Epidermal melanocyte (primary cell): Measurements from ENCODE around the gene WNT7B.

Experiments used
- DNase-seq: peaks from one replicate; pipeline ENCODE4 v3.0.0; 2011; ENCODE audit warnings: low spot score; ENCODE audit not compliant: insufficient read length

Gene WNT7B

GRCh38 chr22:45891021-45891421, 85.9 kb downstream of the WNT7B start:
- no peak for DNase-seq

GRCh38 chr22:45890351-45890635, 86.7 kb downstream of the WNT7B start:
- no peak for DNase-seq

- DNase-seq, result no peak
Observed at GRCh38 chr22:45889539-45890350, 87.2 kb downstream of the WNT7B start.

- DNase-seq, result no peak
Observed at GRCh38 chr22:45889093-45889538, 87.8 kb downstream of the WNT7B start.

GRCh38 chr22:45888221-45889092, 88.5 kb downstream of the WNT7B start:
- DNase-seq, result no peak

- DNase-seq, result no peak
Observed at GRCh38 chr22:45887202-45888131, 89.5 kb downstream of the WNT7B start.

- DNase-seq, result no peak
Observed at GRCh38 chr22:45886540-45886939, 90.4 kb downstream of the WNT7B start.

- no peak for DNase-seq
Observed at GRCh38 chr22:45885941-45886395, 91.0 kb downstream of the WNT7B start.

GRCh38 chr22:45885171-45885840, 91.7 kb downstream of the WNT7B start:
- no peak for DNase-seq

- DNase-seq, result no peak
Observed at GRCh38 chr22:45884201-45885062, 92.5 kb downstream of the WNT7B start.

- no peak for DNase-seq
Observed at GRCh38 chr22:45883811-45884170, 93.2 kb downstream of the WNT7B start.

- DNase-seq, result no peak
Observed at GRCh38 chr22:45882881-45883810, 93.8 kb downstream of the WNT7B start.

GRCh38 chr22:45881524-45881875, 95.5 kb downstream of the WNT7B start:
- DNase-seq, result no peak

GRCh38 chr22:45880716-45881523, 96.0 kb downstream of the WNT7B start:
- no peak for DNase-seq

GRCh38 chr22:45880091-45880715, 96.8 kb downstream of the WNT7B start:
- DNase-seq, result no peak

- DNase-seq, result no peak
Observed at GRCh38 chr22:45879552-45879949, 97.4 kb downstream of the WNT7B start.

- no peak for DNase-seq
Observed at GRCh38 chr22:45878901-45879551, 97.9 kb downstream of the WNT7B start.
